ENCODE data around the gene TRAPPC6A. TPM values are rescaled to one million over a fixed set of nuclear protein-coding genes. Genes with fewer than 3 reads are reported as not detected.

The TRAPPC6A gene
- total and polyA plus RNA-seq, 2 of the 13 experiments (the other 11 are each of a cell fraction or from before 2014, with no cell fraction given), result 6.5 to 21.0 TPM

DNA sequence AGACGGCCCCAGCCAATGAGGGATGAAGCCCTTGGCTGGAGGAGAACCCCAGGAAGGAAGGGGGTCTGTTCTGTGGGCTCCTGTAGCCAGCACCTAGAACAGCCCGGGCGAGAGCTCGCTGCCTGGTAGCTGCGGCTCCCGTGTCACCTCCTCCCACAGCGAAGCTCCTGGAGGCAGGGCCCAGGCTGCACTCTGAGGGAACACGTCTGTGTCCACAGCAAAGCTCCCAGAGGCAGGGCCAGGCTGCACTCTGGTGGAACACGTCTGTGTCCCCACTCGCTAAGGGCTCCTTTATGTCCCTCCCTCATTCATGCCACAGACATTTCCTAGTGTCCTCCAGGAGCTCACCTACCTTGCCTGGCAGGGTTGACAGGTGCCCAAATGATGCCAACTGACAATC, 8.4 kb downstream of the TRAPPC6A start:
- Histone ChIP-seq H3K9me3 (ENCODE audit: low read length) (no peaks in the 10 kb centered on the region), H3K4me3 (replicated peaks in 1 of 3; ENCODE audit: insufficient read depth in 1 of 3, low read depth in 2 of 3, low read length in 3 of 3) (no peak overlapping the region), H3K9ac (ENCODE audit: insufficient read depth, low read depth, low read length) (no peak overlapping the region), H3K27ac (ENCODE audit: extremely low read length, insufficient read depth, low read length) (no peak overlapping the region), H4K20me1 (ENCODE audit: insufficient read depth, low read length) (no peaks in the 10 kb centered on the region), H3K27me3 (ENCODE audit: control insufficient read depth in 1 of 2, insufficient read depth in 2 of 2, low read length in 2 of 2) (no peaks in the 10 kb centered on the region), H3K36me3 (replicated peaks in 1 of 2; ENCODE audit: control insufficient read depth in 1 of 2, insufficient read depth in 2 of 2, low read length in 2 of 2) (no peaks in the 10 kb centered on the region), H3K4me2 (ENCODE audit: low read depth, low read length) (no peak overlapping the region), H2AFZ (ENCODE audit: low read length) (no peak overlapping the region), H3K79me2 (ENCODE audit: insufficient read depth, low read length) (no peaks in the 10 kb centered on the region), H3K4me1 (ENCODE audit: insufficient read depth, low read length) (peaks cover 97% of the 10 kb centered on the region)
- no peak for ATAC-seq
- FAIRE-seq, result no peak
- no TSS peak for BruUV-seq (replicated peaks)
- ChIA-PET POLR2A (interaction anchor here (1.8 to 4.0 kb wide), 2 partner anchors 9 to 15 kb away, joined by 3 to 29 read pairs; partner anchors contain the start of genes BLOC1S3 and TRAPPC6A), CTCF (ENCODE audit: low intra/inter-chr PET ratio, low total read pairs) (no interaction called here)
- intact Hi-C loops (cut with micrococcal nuclease; ENCODE audit: unreplicated experiment) (no loop called here), in situ Hi-C loops (cut with HindIII; ENCODE audit: extremely low pct_ligation_motif_present, low pct_unique_long_range_greater_than_20kb) (no loop called here)
- no peak for DNase-seq (ENCODE audit: low spot score)
- TF ChIP-seq SYNCRIP (IDR thresholded peaks at IDR 0.05; ENCODE audit: insufficient read depth, low read depth, low read length) (no peak), SATB2 (CRISPR knock-in tag; IDR thresholded peaks at IDR 0.05) (no peak), NR2C2 (CRISPR knock-in tag; IDR thresholded peaks at IDR 0.05; ENCODE audit: borderline replicate concordance) (no peak), ZNF816 (CRISPR knock-in tag; IDR thresholded peaks at IDR 0.05; ENCODE audit: borderline replicate concordance) (no peak), CEBPB (IDR thresholded peaks at IDR 0.05; ENCODE audit: borderline replicate concordance, low read depth, low read length) (no peak), ZNF607 (CRISPR knock-in tag; IDR thresholded peaks at IDR 0.05; ENCODE audit: borderline replicate concordance) (no peak), CAMTA2 (CRISPR knock-in tag; IDR thresholded peaks at IDR 0.05; ENCODE audit: borderline replicate concordance) (no peak), ZNF180 (CRISPR knock-in tag; IDR thresholded peaks at IDR 0.05; ENCODE audit: borderline replicate concordance, low read depth) (no peak), FOSL1 (CRISPR knock-in tag; IDR thresholded peaks at IDR 0.05; ENCODE audit: borderline replicate concordance) (no peak), SMARCC2 (IDR thresholded peaks at IDR 0.05) (no peak), ZNF552 (CRISPR knock-in tag; IDR thresholded peaks at IDR 0.05; ENCODE audit: borderline replicate concordance) (no peak), PHF21A (CRISPR knock-in tag; IDR thresholded peaks at IDR 0.05) (no peak), ELF3 (CRISPR knock-in tag; IDR thresholded peaks at IDR 0.05) (no peak), JUNB (CRISPR knock-in tag; IDR thresholded peaks at IDR 0.05; ENCODE audit: borderline replicate concordance) (no peak), SP5 (CRISPR knock-in tag; IDR thresholded peaks at IDR 0.05; ENCODE audit: borderline replicate concordance, low read depth) (no peak), FOXA3 (CRISPR knock-in tag; IDR thresholded peaks at IDR 0.05) (no peak)
- TF ChIP-seq, protein P1, sequence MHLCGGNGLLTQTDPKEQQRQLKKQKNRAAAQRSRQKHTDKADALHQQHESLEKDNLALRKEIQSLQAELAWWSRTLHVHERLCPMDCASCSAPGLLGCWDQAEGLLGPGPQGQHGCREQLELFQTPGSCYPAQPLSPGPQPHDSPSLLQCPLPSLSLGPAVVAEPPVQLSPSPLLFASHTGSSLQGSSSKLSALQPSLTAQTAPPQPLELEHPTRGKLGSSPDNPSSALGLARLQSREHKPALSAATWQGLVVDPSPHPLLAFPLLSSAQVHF (CRISPR knock-in tag; IDR thresholded peaks at IDR 0.05), result no peak
- WGBS (ENCODE audit: low lambda C conversion rate), result 87% methylated on average over 6 of the region's 10 CpGs

Data from HepG2 (cell line).